HEK293 (cell line): Measurements from ENCODE around the gene CSNK1A1L.

Experiments
- CTCF ChIA-PET: fragments of 350-600 bp; formaldehyde crosslinking; extraction: SDS; loops from one replicate; lab custom pipeline; 2021; ENCODE audit warnings: antibody characterized with exemption; lab: Yijun Ruan, JAX
- POLR2A ChIA-PET: fragments of 300-600 bp; formaldehyde crosslinking; extraction: SDS; loops from one replicate; lab custom pipeline; 2020; ENCODE audit warnings: antibody characterized with exemption, inconsistent platforms; lab: Yijun Ruan, JAX
- H3K27ac ChIP-seq: fragments of 200-500 bp; sonication (Bioruptor generic); 2 replicates; pipeline ENCODE4 v1.5.1; 2014; ENCODE audit warnings: low read depth, low read length, control low read depth, inconsistent platforms; ENCODE audit errors: extremely low read depth
- H3K36me3 ChIP-seq, 2 experiments: fragments of 200-500 bp in 1 of 2; sonication (Bioruptor generic) in 1 of 2; 1 replicate in 1 of 2; 2 replicates in 1 of 2; pipeline ENCODE4 v1.5.1; 2014 to 2017; ENCODE audit warnings: inconsistent platforms in 2 of 2, low read length in 2 of 2; ENCODE audit not compliant: control insufficient read depth in 2 of 2, insufficient read depth in 1 of 2
- H3K4me1 ChIP-seq: fragments of 200-500 bp; sonication (Bioruptor generic); 2 replicates; pipeline ENCODE4 v1.5.1; 2014; ENCODE audit warnings: mild to moderate bottlenecking, low read length, inconsistent platforms; ENCODE audit not compliant: control insufficient read depth, insufficient read depth
- H3K4me3 ChIP-seq: 2 replicates; pipeline ENCODE4 v1.5.1; 2011; ENCODE audit warnings: low read depth, mild to moderate bottlenecking, control low read depth, low read length, moderate library complexity
- H3K9me3 ChIP-seq: fragments of 200-500 bp; sonication (Bioruptor generic); 2 replicates; pipeline ENCODE4 v1.5.1; 2014; ENCODE audit warnings: low read depth, low read length, inconsistent platforms; ENCODE audit not compliant: control insufficient read depth, insufficient read depth
- BCL11B ChIP-seq: fragments of 450-650 bp; formaldehyde crosslinking; IDR thresholded peaks from 2 replicates; pipeline ENCODE4 v1.5.1; 2016; ENCODE audit warnings: low read depth, missing biosample characterization, missing genetic modification characterization
- GFI1B ChIP-seq: fragments of 450-650 bp; formaldehyde crosslinking; IDR thresholded peaks from 2 replicates; pipeline ENCODE4 v1.5.1; 2016; ENCODE audit warnings: missing biosample characterization, missing genetic modification characterization
- HOXA7 ChIP-seq: sonication (generic); formaldehyde crosslinking; IDR thresholded peaks from 2 replicates; pipeline ENCODE4 v1.8.1; 2022; ENCODE audit warnings: missing genetic modification reagents, borderline replicate concordance
- IKZF3 ChIP-seq: fragments of 450-650 bp; IDR thresholded peaks from 2 replicates; pipeline ENCODE4 v1.5.0; 2018; ENCODE audit warnings: missing biosample characterization, mild to moderate bottlenecking, missing genetic modification characterization, moderate library complexity
- KLF1 ChIP-seq: fragments of 450-650 bp; formaldehyde crosslinking; IDR thresholded peaks from 2 replicates; pipeline ENCODE4 v1.5.1; 2016; ENCODE audit warnings: missing biosample characterization, missing genetic modification characterization
- WT1 ChIP-seq: fragments of 450-650 bp; formaldehyde crosslinking; IDR thresholded peaks from 2 replicates; pipeline ENCODE4 v1.5.1; 2016; ENCODE audit warnings: missing biosample characterization, missing genetic modification characterization
- ZBTB17 ChIP-seq: fragments of 450-650 bp; formaldehyde crosslinking; IDR thresholded peaks from 2 replicates; pipeline ENCODE4 v1.5.1; 2016; ENCODE audit warnings: missing biosample characterization, missing genetic modification characterization
- ZFP41 ChIP-seq: fragments of 450-650 bp; formaldehyde crosslinking; IDR thresholded peaks from 2 replicates; pipeline ENCODE4 v1.5.1; 2016; ENCODE audit warnings: missing biosample characterization, missing genetic modification characterization, borderline replicate concordance
- ZNF175 ChIP-seq: fragments of 450-650 bp; formaldehyde crosslinking; IDR thresholded peaks from 2 replicates; pipeline ENCODE4 v1.5.1; 2016; ENCODE audit warnings: missing biosample characterization, missing genetic modification characterization
- ZNF26 ChIP-seq: fragments of 450-650 bp; formaldehyde crosslinking; IDR thresholded peaks from 2 replicates; pipeline ENCODE4 v1.5.1; 2016; ENCODE audit warnings: missing biosample characterization, missing genetic modification characterization
- ZNF266 ChIP-seq: fragments of 450-650 bp; formaldehyde crosslinking; IDR thresholded peaks from 2 replicates; pipeline ENCODE4 v1.5.1; 2016; ENCODE audit warnings: missing biosample characterization, missing genetic modification characterization, low read depth
- ZNF501 ChIP-seq: fragments of 450-650 bp; formaldehyde crosslinking; IDR thresholded peaks from 2 replicates; pipeline ENCODE4 v1.5.1; 2016; ENCODE audit warnings: missing biosample characterization, missing genetic modification characterization
- ZNF521 ChIP-seq: fragments of 450-650 bp; formaldehyde crosslinking; IDR thresholded peaks from 2 replicates; pipeline ENCODE4 v1.5.1; 2017; ENCODE audit warnings: missing biosample characterization, mild to moderate bottlenecking, missing genetic modification characterization
- ZNF580 ChIP-seq: fragments of 450-650 bp; formaldehyde crosslinking; IDR thresholded peaks from 2 replicates; pipeline ENCODE4 v1.5.1; 2016; ENCODE audit warnings: missing biosample characterization, missing genetic modification characterization
- ZNF610 ChIP-seq: fragments of 450-650 bp; formaldehyde crosslinking; IDR thresholded peaks from 2 replicates; pipeline ENCODE4 v1.5.1; 2016; ENCODE audit warnings: missing biosample characterization, missing genetic modification characterization, borderline replicate concordance
- ZNF621 ChIP-seq: fragments of 450-650 bp; formaldehyde crosslinking; IDR thresholded peaks from 2 replicates; pipeline ENCODE4 v1.5.1; 2017; ENCODE audit warnings: missing biosample characterization, missing genetic modification characterization
- ZNF654 ChIP-seq: fragments of 450-650 bp; formaldehyde crosslinking; IDR thresholded peaks from 2 replicates; pipeline ENCODE4 v1.5.1; 2016; ENCODE audit warnings: low read depth, missing biosample characterization, missing genetic modification characterization
- ZNF660 ChIP-seq: fragments of 450-650 bp; IDR thresholded peaks from 2 replicates; pipeline ENCODE4 v1.5.1; 2018; ENCODE audit warnings: missing biosample characterization, mild to moderate bottlenecking, missing genetic modification characterization
- TF ChIP-seq, protein P1 (sequence below): fragments of 450-650 bp; formaldehyde crosslinking; IDR thresholded peaks from 2 replicates; pipeline ENCODE4 v1.5.1; 2016; ENCODE audit warnings: missing biosample characterization, missing genetic modification characterization
- TF ChIP-seq, protein P2 (sequence below): fragments of 450-650 bp; formaldehyde crosslinking; IDR thresholded peaks from 2 replicates; pipeline ENCODE4 v1.5.1; 2017; ENCODE audit warnings: missing biosample characterization, missing genetic modification characterization
- TF ChIP-seq, protein P3 (sequence below): fragments of 450-650 bp; formaldehyde crosslinking; IDR thresholded peaks from 2 replicates; pipeline ENCODE4 v1.5.1; 2016; ENCODE audit warnings: missing biosample characterization, missing genetic modification characterization

CSNK1A1L gene

DNA sequence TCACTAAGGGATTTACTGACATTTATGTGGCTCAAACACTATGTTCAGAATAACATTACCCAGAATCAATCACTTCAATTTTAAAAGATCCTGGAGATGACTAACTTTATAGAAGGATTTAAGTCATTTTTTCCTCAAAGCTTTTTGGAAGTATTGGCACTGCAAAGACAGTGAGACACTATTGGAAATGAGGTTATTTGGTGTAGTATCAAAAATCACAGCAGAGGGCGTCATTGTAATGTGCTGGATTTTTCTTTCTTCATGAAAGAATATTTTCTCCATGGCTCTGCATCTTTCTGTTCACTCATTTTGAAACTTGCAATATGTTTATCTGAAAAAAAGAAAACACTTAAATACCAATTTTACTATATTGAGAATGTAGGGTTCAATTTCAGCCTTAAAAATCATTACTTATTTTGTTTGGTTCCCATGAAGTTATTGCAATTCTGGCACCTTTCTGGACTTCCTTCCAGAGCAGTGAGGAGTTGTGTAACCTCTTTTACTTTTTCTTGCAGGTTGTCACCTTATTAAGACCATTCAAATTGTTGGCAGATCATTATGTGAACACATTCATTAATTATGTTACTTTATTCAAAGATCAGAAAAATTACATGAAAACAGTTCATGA is 3.7 kb upstream of the CSNK1A1L start:
- POLR2A ChIA-PET: no interaction called here
- no peak overlapping the region for H3K4me3 ChIP-seq
- no peak for TF ChIP-seq IKZF3 (tag by site-specific recombination)
- TF ChIP-seq ZNF654 (tag by site-specific recombination): peak; percentile 67
- 0 out of 2 replicates have a peak, but pooled peaks have one; percentile 41 for TF ChIP-seq ZNF660
- TF ChIP-seq, all 188 proteins: peak for 2
- Histone ChIP-seq H3K36me3 (no peaks in the 10 kb centered on the region), H3K4me1 (no peaks in the 10 kb centered on the region), H3K27ac (no peak overlapping the region), H3K9me3 (no peaks in the 10 kb centered on the region)
- CTCF ChIA-PET: interaction anchor here (0.6 to 1.6 kb wide), 15 partner anchors 8 to 1519 kb away, joined by 3 to 10 read pairs (median 3); partner anchors contain the start of gene POSTN

DNA sequence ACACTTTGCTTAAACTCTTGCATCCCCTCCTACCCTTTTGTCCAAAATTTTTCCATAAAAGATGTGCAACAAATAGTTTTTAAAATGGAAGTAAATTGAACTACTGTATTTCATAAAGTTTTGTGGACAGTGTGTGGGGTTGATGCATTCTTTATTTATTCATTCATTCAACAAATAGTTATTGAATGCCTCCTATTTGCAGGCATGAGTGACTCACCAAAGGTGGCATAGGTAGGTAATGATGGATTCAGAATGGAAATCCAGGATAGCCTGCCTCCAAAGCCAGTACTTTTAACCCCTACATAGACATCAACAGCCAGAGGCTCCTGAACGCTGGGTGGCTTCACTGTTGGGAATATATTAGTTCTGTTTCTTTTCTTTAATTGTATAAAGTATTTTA is 2.4 kb upstream of the CSNK1A1L start:
- no peak overlapping the region for H3K4me3 ChIP-seq
- POLR2A ChIA-PET: no interaction called here
- TF ChIP-seq WT1 (tag by site-specific recombination) (no peak), HOXA7 (CRISPR knock-in tag) (no peak), ZNF610 (tag by site-specific recombination) (no peak), ZNF26 (tag by site-specific recombination) (no peak), ZFP41 (no peak), GFI1B (tag by site-specific recombination) (no peak)
- TF ChIP-seq, protein P1, sequence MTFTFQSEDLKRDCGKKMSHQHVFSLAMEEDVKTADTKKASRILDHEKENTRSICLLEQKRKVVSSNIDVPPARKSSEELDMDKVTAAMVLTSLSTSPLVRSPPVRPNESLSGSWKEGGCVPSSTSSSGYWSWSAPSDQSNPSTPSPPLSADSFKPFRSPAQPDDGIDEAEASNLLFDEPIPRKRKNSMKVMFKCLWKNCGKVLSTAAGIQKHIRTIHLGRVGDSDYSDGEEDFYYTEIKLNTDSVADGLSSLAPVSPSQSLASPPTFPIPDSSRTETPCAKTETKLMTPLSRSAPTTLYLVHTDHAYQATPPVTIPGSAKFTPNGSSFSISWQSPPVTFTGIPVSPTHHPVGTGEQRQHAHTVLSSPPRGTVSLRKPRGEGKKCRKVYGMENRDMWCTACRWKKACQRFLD (tag by site-specific recombination): no peak
- H3K4me1 ChIP-seq: no peaks in the 10 kb centered on the region
- no peaks in the 10 kb centered on the region for H3K9me3 ChIP-seq
- H3K36me3 ChIP-seq: no peaks in the 10 kb centered on the region
- CTCF ChIA-PET: interaction anchor here (0.7 to 1.4 kb wide), 4 partner anchors 13 to 501 kb away, joined by 3 to 6 read pairs (median 4); partner anchors contain the start of gene POSTN
- H3K27ac ChIP-seq: no peak overlapping the region

GRCh38 chr13:37107456-37107855 is 2.0 kb upstream of the CSNK1A1L start:
- Histone ChIP-seq H3K27ac (no peak overlapping the region), H3K9me3 (no peaks in the 10 kb centered on the region), H3K4me3 (no peak overlapping the region), H3K36me3 (no peaks in the 10 kb centered on the region)
- ChIA-PET CTCF (interaction anchor here (0.9 to 1.3 kb wide), 2 partner anchors 33 to 495 kb away, joined by 3 to 4 read pairs; no protein-coding TSS in a partner anchor), POLR2A (no interaction called here)
- no peak for TF ChIP-seq ZNF521 (tag by site-specific recombination)
- TF ChIP-seq, protein P2, sequence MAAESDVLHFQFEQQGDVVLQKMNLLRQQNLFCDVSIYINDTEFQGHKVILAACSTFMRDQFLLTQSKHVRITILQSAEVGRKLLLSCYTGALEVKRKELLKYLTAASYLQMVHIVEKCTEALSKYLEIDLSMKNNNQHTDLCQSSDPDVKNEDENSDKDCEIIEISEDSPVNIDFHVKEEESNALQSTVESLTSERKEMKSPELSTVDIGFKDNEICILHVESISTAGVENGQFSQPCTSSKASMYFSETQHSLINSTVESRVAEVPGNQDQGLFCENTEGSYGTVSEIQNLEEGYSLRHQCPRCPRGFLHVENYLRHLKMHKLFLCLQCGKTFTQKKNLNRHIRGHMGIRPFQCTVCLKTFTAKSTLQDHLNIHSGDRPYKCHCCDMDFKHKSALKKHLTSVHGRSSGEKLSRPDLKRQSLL: no peak
- no peak for TF ChIP-seq ZNF621
- TF ChIP-seq, all 188 proteins: peak for 0
- no peaks in the 10 kb centered on the region for H3K4me1 ChIP-seq

DNA sequence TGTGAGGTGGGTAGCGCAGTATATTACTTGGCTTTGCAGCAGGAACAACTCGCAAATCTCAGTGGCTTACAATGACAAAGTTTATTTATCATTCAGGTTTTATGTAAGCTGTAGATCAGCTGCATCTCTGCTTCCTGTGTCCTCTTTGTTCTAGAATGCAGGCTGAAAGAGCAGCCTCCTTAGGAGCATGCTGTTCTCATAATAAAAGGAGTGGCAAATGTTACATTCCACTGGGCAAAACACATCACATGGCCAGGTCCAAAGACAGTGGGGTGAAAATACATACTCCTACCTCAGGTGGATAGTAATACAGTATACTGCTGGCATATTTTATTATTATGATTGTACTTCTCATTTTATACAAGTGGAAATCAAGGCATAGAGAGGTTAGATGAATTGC is 1.2 kb upstream of the CSNK1A1L start:
- H3K9me3 ChIP-seq: no peaks in the 10 kb centered on the region
- no peaks in the 10 kb centered on the region for H3K4me1 ChIP-seq
- TF ChIP-seq ZNF501 (no peak), KLF1 (tag by site-specific recombination) (no peak), ZBTB17 (tag by site-specific recombination) (no peak), ZNF580 (no peak), ZNF266 (tag by site-specific recombination) (no peak), BCL11B (no peak), ZNF175 (no peak)
- TF ChIP-seq, protein P3, sequence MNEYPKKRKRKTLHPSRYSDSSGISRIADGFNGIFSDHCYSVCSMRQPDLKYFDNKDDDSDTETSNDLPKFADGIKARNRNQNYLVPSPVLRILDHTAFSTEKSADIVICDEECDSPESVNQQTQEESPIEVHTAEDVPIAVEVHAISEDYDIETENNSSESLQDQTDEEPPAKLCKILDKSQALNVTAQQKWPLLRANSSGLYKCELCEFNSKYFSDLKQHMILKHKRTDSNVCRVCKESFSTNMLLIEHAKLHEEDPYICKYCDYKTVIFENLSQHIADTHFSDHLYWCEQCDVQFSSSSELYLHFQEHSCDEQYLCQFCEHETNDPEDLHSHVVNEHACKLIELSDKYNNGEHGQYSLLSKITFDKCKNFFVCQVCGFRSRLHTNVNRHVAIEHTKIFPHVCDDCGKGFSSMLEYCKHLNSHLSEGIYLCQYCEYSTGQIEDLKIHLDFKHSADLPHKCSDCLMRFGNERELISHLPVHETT (tag by site-specific recombination): no peak
- TF ChIP-seq, all 188 proteins: peak for 0
- Histone ChIP-seq H3K27ac (no peak overlapping the region), H3K36me3 (no peaks in the 10 kb centered on the region), H3K4me3 (no peak overlapping the region)
- POLR2A ChIA-PET: no interaction called here
- CTCF ChIA-PET: interaction anchor here (1.3 kb wide), 1 partner anchor 32 kb away, joined by 4 read pairs; no protein-coding TSS in a partner anchor
